PFSK-1 (cell line): Measurements from ENCODE around the gene LMNTD1.

Experiments
- FOXP2 ChIP-seq: optimal IDR thresholded peaks from 2 replicates; pipeline ENCODE3; 2011; ENCODE audit warnings: borderline replicate concordance, control low read depth, inconsistent platforms; ENCODE audit not compliant: insufficient read depth; ENCODE audit errors: extremely low read length, extremely low read depth
- POLR2AphosphoS5 ChIP-seq: IDR thresholded peaks from 2 replicates; pipeline ENCODE4 v1.6.1; 2012; ENCODE audit warnings: low read depth, mild to moderate bottlenecking, control low read depth, low read length, moderate library complexity
- SIN3A ChIP-seq: IDR thresholded peaks from 2 replicates; pipeline ENCODE4 v1.6.1; 2012; ENCODE audit warnings: mild to moderate bottlenecking, low read length, moderate library complexity, borderline replicate concordance; ENCODE audit not compliant: insufficient read depth
- TAF1 ChIP-seq: IDR thresholded peaks from 2 replicates; pipeline ENCODE4 v1.6.1; 2012; ENCODE audit warnings: low read length, control low read depth, borderline replicate concordance; ENCODE audit not compliant: insufficient read depth
- TF ChIP-seq, protein P1 (sequence below), 2 experiments: IDR thresholded peaks; 2 replicates each; pipeline versions ENCODE4 v1.6.1 to v1.8.0; 2011 to 2012; ENCODE audit warnings: low read depth in 2 of 2, low read length in 2 of 2, control low read depth in 1 of 2, inconsistent platforms in 1 of 2, mild to moderate bottlenecking in 1 of 2, moderate library complexity in 1 of 2; ENCODE audit not compliant: insufficient read depth in 1 of 2

Gene LMNTD1

DNA sequence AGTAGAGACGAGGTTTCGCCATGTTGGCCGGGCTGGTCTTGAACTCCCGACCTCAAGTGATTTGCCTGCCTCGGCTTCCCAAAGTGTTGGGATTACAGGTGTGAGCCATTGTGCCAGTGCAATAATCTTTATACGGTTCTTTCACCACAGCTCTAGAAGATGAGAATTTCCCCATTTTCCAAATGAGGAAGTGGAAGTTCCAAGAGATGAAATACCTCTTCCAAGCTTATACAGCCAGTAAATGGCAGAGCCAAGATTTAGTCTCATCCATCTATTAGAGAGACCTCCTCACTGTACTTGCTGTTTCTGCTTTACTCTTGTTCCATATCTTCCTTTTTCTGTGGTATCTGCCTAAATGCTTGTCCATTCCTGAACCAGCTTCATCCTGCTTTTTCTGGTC is 3.1 kb upstream of the LMNTD1 start:
- TF ChIP-seq POLR2AphosphoS5 = no peak
- no peak for TF ChIP-seq TAF1

DNA sequence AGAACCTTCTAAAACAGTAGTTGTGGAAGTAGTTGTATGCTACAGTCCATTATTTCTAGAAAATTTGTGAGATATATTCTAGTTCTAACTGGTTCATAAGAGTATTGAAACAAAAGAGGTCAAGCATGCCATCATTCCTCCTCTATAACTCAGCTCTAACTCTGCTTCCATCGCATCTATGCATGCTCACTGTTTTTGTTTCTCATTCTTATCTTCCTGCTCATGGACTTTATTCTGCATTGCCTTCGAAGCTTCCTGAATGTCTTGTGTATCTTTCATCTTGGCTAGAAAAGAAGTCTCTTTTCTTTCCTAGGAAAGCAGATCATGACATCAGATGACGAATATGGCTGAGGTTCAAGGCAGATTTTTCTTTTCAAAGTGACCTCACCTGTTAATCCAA is 402 bp downstream of the LMNTD1 start:
- TF ChIP-seq FOXP2 = no peak
- no peak for TF ChIP-seq SIN3A
- no peak for TF ChIP-seq TAF1
- TF ChIP-seq, protein P1, sequence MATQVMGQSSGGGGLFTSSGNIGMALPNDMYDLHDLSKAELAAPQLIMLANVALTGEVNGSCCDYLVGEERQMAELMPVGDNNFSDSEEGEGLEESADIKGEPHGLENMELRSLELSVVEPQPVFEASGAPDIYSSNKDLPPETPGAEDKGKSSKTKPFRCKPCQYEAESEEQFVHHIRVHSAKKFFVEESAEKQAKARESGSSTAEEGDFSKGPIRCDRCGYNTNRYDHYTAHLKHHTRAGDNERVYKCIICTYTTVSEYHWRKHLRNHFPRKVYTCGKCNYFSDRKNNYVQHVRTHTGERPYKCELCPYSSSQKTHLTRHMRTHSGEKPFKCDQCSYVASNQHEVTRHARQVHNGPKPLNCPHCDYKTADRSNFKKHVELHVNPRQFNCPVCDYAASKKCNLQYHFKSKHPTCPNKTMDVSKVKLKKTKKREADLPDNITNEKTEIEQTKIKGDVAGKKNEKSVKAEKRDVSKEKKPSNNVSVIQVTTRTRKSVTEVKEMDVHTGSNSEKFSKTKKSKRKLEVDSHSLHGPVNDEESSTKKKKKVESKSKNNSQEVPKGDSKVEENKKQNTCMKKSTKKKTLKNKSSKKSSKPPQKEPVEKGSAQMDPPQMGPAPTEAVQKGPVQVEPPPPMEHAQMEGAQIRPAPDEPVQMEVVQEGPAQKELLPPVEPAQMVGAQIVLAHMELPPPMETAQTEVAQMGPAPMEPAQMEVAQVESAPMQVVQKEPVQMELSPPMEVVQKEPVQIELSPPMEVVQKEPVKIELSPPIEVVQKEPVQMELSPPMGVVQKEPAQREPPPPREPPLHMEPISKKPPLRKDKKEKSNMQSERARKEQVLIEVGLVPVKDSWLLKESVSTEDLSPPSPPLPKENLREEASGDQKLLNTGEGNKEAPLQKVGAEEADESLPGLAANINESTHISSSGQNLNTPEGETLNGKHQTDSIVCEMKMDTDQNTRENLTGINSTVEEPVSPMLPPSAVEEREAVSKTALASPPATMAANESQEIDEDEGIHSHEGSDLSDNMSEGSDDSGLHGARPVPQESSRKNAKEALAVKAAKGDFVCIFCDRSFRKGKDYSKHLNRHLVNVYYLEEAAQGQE (IDR thresholded peaks at IDR 0.05; ENCODE audit: insufficient read depth in 1 of 2, low read depth in 2 of 2, low read length in 2 of 2) = no peak
- TF ChIP-seq POLR2AphosphoS5 = no peak

DNA sequence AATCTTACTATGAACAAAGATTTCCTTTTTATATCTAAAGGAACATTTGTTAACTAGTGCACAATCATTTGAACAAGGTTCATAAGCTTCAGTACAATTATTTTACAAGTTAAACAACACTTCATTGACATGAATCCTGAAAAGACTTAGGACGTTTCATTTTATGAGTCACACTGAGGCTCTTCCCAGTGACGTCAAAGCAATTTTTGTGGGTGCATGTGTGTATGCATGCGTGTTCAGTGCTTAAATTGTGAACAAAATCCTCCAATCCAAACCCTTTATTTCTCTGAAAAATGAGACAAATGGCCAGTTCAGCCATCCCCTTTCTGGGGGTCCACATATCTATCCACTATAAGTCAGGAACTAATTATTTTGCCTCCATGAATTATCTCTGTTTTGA is 2.9 kb downstream of the LMNTD1 start:
- TF ChIP-seq, protein P1 (IDR thresholded peaks at IDR 0.05; ENCODE audit: insufficient read depth in 1 of 2, low read depth in 2 of 2, low read length in 2 of 2) = no peak
- TF ChIP-seq FOXP2 (no peak), TAF1 (no peak), POLR2AphosphoS5 (no peak), SIN3A (no peak)

DNA sequence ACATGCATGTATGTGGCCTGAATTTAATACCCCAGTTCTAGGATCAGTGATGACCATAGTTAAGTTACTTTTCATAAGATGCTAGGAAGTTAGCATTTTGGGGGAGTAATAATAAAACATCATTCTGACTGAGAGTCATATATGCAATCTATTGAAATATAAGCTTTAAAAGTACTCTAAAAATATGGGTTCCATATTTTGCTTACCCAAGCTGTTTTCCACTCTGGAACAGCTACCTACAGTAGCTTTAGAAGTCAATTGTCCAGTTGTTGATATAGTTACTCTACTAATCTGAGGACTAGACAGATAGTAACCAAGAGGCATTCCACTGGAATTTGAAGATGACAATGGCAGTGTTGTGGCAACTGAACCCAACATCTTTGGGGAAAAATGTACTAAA is 4.0 kb downstream of the LMNTD1 start:
- TF ChIP-seq FOXP2 (no peak), SIN3A (no peak), POLR2AphosphoS5 (no peak), TAF1 (no peak)
- TF ChIP-seq, protein P1 (IDR thresholded peaks at IDR 0.05; ENCODE audit: insufficient read depth in 1 of 2, low read depth in 2 of 2, low read length in 2 of 2) = no peak

DNA sequence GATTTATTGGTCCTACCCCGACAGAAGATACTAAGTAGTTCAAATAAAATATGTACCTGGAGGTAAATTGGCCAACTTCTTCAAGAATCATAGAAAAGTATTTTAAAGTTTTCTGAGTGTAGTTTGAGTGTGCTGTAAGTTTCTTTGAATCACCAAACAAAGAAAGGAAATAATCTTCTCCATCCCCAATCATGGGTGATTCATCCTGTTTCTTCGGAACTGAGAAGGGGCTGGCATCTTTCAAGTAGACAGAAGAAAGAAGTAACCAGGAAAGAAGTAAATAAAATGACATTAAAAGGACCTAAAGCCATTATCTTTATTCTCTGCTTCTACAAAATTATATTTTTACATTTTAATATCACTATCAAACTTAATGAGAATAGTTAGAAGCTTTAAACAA is 6.8 kb downstream of the LMNTD1 start:
- TF ChIP-seq FOXP2 = no peak
- no peak for TF ChIP-seq SIN3A
- no peak for TF ChIP-seq POLR2AphosphoS5
- no peak for TF ChIP-seq TAF1
- TF ChIP-seq, protein P1 (IDR thresholded peaks at IDR 0.05; ENCODE audit: insufficient read depth in 1 of 2, low read depth in 2 of 2, low read length in 2 of 2) = no peak

DNA sequence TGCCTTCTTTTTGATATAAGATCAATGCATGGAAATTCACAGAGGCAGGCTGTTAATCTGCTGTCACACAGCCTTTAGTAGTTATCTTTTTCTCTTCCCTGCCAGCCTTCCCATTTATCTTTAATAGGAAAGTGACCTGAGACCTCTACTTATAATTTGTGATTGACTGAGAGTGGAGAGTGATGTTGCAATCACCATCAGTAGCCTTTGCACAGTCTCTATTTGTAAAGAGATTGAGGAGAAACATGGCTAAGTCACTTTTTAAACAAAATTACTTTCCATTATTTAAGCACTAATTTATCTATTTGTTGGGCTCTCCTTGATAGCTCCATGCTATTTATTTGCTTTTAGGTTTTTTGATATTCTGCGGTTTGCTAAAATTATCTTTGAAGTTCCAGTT is 19.9 kb downstream of the LMNTD1 start:
- no peak for TF ChIP-seq TAF1
